NT2/D1 (cell line): Measurements from ENCODE around the gene TESPA1.

Experiments
- DNase-seq: peaks from one replicate; pipeline ENCODE4 v3.0.0-alpha.2; 2011; ENCODE audit warnings: low read depth, low spot score
- H3K27me3 ChIP-seq: 2 replicates; pipeline ENCODE4 v1.6.0; 2011; ENCODE audit warnings: mild to moderate bottlenecking; ENCODE audit not compliant: insufficient read length, insufficient read depth
- H3K36me3 ChIP-seq: 2 replicates; pipeline ENCODE4 v1.6.1; 2011; ENCODE audit warnings: mild to moderate bottlenecking, low read length, mixed read lengths; ENCODE audit not compliant: insufficient read depth, insufficient read length
- H3K4me1 ChIP-seq: 2 replicates; pipeline ENCODE4 v1.5.1; 2011; ENCODE audit not compliant: insufficient read depth, insufficient read length
- H3K4me3 ChIP-seq: 2 replicates; pipeline ENCODE4 v1.5.1; 2011; ENCODE audit warnings: low read depth; ENCODE audit not compliant: insufficient read length
- H3K9ac ChIP-seq: 2 replicates; pipeline ENCODE4 v1.6.0; 2011; ENCODE audit warnings: low read depth; ENCODE audit not compliant: insufficient read length
- H3K9me3 ChIP-seq: 2 replicates; pipeline ENCODE4 v1.5.1; 2011; ENCODE audit warnings: mild to moderate bottlenecking, low read length; ENCODE audit not compliant: insufficient read depth
- SUZ12 ChIP-seq: IDR thresholded peaks from 2 replicates; pipeline ENCODE4 v1.6.1; 2011; ENCODE audit not compliant: insufficient read length, insufficient read depth; ENCODE audit errors: extremely low read depth
- YY1 ChIP-seq: IDR thresholded peaks from 2 replicates; pipeline ENCODE4 v1.6.1; 2011; ENCODE audit not compliant: insufficient read length, insufficient read depth
- ZNF274 ChIP-seq: IDR thresholded peaks from 2 replicates; pipeline ENCODE4 v1.6.1; 2011; ENCODE audit warnings: mild to moderate bottlenecking, low read depth, low read length

The TESPA1 gene

DNA sequence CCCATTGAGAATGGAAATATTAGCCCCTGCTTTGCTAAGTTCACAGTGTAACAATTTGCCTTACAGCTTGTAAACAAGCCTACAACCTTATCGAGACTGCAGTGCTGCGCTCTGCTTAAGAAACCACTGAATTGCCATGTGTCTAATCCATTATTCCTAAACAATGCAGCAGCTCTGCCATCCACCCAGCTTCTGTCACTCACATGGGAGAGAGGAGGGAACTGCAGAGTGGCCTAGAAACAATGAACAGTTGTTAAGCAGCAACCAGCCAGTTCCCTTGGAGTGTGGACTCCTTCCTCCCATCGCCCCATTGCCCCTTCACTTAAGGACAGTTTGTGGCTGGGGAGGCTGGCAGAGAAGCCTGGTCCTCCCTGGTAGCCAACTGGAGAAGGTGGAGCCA lies 42.9 kb downstream of the TESPA1 start:
- H3K27me3 ChIP-seq = no peaks in the 10 kb centered on the region
- no peak overlapping the region for H3K9ac ChIP-seq
- no peak for DNase-seq
- peaks cover 12% of the 10 kb centered on the region for H3K4me1 ChIP-seq
- no peaks in the 10 kb centered on the region for H3K36me3 ChIP-seq
- peaks cover 6% of the 10 kb centered on the region; the same call in 1 of the 2 replicates for H3K9me3 ChIP-seq
- H3K4me3 ChIP-seq = no peak overlapping the region
- TF ChIP-seq ZNF274 (no peak), SUZ12 (no peak), YY1 (no peak)

DNA sequence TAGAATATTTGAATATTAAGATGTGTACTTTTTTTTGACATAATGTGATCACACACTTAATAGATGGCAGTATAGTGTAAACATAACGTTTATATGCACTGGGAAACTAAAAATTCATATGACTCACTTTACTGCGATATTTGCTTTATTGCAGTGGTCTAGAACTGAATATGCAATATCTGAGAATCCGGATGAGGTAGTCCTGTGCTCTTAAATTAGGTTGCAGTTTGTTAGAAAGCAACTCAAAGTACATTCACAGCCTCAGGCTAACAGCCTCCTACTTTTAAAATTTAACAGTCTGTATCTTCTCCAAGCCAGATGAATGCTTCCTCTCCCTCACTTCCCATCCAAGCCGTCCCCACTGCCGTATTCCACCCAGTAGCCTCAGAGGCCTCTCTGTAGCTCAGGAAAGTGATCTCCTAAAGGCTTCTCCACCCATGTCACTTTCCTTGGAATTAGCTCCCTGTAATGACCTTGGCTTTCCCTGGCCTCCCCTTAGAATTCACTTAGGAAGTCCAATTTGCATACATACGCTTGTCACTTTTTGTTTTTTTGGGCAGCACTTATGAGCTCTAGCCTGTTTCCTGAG lies 43.7 kb downstream of the TESPA1 start:
- H3K4me3 ChIP-seq = no peak overlapping the region
- no peaks in the 10 kb centered on the region for H3K36me3 ChIP-seq
- TF ChIP-seq SUZ12 (no peak), ZNF274 (no peak), YY1 (no peak)
- H3K9me3 ChIP-seq = peaks cover 6% of the 10 kb centered on the region; the same call in 1 of the 2 replicates
- DNase-seq = no peak
- peaks cover 12% of the 10 kb centered on the region for H3K4me1 ChIP-seq
- no peaks in the 10 kb centered on the region for H3K27me3 ChIP-seq
- no peak overlapping the region for H3K9ac ChIP-seq

DNA sequence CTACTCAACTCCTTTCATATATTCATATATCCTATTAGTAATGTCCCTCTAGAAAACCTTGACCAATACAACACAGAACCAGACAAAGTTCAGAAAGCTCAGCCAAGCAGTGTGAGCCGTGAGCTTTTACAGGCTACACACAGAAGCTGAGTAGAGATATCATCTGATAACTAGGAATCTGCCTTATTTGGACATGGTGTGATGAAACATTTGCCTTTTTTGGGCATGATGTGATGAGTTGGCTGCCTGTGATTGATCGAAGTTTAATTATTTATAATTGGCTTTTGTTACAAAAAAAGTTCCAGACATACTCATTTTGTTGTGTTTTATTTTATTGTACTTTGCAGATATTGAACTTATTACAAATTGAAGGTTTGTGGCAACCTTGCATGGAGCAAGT lies 46.6 kb downstream of the TESPA1 start:
- Histone ChIP-seq H3K4me3 (no peak overlapping the region), H3K4me1 (peaks cover 12% of the 10 kb centered on the region), H3K9ac (no peak overlapping the region), H3K36me3 (no peaks in the 10 kb centered on the region), H3K27me3 (no peaks in the 10 kb centered on the region), H3K9me3 (peaks cover 5% of the 10 kb centered on the region; the same call in 1 of the 2 replicates)
- DNase-seq = no peak
- TF ChIP-seq ZNF274 = no peak
- no peak for TF ChIP-seq YY1
- TF ChIP-seq SUZ12 = no peak

DNA sequence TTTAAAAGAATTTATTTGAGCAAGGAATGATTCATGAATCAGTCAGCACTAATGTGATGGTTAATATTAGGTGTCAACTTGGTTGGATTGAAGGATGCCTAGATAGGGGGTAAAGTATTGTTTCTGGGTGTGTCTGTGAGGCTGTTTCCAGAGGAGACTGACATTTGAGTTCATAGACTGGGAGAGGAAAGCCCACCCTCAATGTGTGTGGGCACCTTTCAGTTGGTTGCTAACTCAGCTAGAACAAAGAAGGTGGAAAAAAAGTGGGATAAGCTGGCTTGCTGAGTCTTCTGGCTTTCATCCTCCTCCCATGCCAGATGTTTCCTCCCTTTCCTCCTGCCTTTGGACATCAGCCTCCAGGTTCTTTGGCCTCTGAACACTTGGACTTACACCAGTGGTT lies 47.2 kb downstream of the TESPA1 start:
- Histone ChIP-seq H3K27me3 (no peaks in the 10 kb centered on the region), H3K9ac (no peak overlapping the region), H3K36me3 (no peaks in the 10 kb centered on the region), H3K4me1 (peaks cover 12% of the 10 kb centered on the region), H3K9me3 (peaks cover 5% of the 10 kb centered on the region; the same call in 1 of the 2 replicates), H3K4me3 (no peak overlapping the region)
- no peak for DNase-seq
- no peak for TF ChIP-seq ZNF274
- no peak for TF ChIP-seq YY1
- no peak for TF ChIP-seq SUZ12

DNA sequence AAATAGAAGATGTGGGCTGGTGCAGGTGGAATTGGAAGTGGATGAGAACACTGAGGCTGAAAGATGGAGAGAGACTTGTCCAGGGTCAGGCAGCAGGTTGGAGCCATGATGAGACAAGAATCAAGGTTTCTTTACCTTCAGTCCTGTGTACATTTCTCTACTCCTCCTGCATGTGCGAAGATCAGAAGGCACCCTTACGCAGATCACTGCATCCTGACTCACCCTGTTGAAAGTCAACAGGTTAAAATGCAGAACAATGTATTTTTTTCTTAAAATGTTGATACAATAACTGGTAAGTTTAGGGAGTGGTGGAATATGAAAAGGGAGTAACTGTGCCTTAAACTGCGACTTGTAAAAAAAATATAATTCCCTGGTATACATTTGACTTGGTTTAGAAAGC lies 47.8 kb downstream of the TESPA1 start:
- no peaks in the 10 kb centered on the region for H3K27me3 ChIP-seq
- peaks cover 5% of the 10 kb centered on the region; the same call in 1 of the 2 replicates for H3K9me3 ChIP-seq
- H3K36me3 ChIP-seq = no peaks in the 10 kb centered on the region
- peaks cover 8% of the 10 kb centered on the region for H3K4me1 ChIP-seq
- H3K9ac ChIP-seq = no peak overlapping the region
- no peak for DNase-seq
- H3K4me3 ChIP-seq = no peak overlapping the region
- TF ChIP-seq SUZ12 = no peak
- TF ChIP-seq ZNF274 = no peak
- TF ChIP-seq YY1 = no peak

DNA sequence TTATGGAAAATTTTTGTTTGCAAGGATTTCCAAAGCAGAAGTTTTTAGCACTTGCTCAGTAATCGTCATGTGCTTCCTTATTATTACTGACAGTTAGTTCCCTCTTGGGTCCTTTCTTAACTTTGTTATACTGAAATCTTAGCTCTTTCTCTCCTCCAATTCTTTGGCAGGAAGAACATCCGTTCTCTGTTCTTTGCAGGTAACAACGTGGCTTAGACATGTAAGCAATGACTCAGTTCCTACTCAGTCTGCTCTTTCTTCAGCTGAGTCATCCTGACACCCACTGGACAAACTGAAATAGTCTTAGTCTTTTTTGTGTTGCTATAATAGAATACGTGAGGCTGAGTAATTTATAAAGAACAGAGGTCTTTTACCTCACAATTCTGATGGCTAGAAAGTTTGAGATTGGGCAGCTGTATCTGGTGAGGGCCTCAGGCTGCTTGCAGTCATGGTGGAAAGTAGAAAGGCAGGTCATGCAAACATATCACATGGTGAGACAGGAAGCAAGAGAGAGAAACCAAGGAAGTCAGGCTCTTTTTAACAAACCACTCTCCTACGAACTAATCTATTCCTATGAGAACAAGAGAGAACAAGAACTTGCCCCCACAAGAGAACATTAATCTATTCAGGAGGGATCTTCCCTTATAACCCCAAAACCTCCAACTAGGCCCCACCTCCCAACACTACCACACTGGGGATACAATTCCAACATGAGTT lies 49.2 kb downstream of the TESPA1 start:
- H3K36me3 ChIP-seq = no peaks in the 10 kb centered on the region
- H3K9ac ChIP-seq = no peak overlapping the region
- no peak for DNase-seq
- no peak overlapping the region for H3K4me3 ChIP-seq
- peaks cover 16% of the 10 kb centered on the region for H3K9me3 ChIP-seq
- TF ChIP-seq SUZ12 = no peak
- no peak for TF ChIP-seq ZNF274
- TF ChIP-seq YY1 = no peak
- no peaks in the 10 kb centered on the region for H3K4me1 ChIP-seq
- no peaks in the 10 kb centered on the region for H3K27me3 ChIP-seq

DNA sequence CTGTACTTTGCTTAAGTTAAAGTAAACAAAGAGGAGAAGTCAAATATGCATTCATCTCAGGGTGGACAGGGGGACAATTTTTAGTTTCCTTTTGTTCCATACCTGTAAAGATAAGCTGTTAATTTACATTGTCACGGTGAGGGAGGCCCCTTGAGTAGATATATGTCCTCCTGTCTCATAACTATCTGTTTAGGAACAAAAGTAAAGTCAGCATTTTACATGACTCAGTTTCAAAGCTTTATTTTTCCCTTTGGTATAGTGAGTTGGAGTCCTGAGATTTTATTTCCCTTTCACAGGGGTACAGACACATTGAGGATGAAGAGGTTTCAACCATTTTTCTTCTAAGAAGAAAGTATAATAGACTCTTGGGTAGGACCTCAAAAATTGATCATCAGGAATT lies 50.1 kb downstream of the TESPA1 start:
- TF ChIP-seq ZNF274 = no peak
- TF ChIP-seq SUZ12 = no peak
- no peak for TF ChIP-seq YY1
- Histone ChIP-seq H3K27me3 (no peaks in the 10 kb centered on the region), H3K4me3 (no peak overlapping the region), H3K36me3 (no peaks in the 10 kb centered on the region), H3K9me3 (peaks cover 25% of the 10 kb centered on the region), H3K4me1 (no peaks in the 10 kb centered on the region), H3K9ac (no peak overlapping the region)
- DNase-seq = no peak
